GM23338 (cell line): ENCODE results near the gene THBS1. TPM values are rescaled to one million over a fixed set of nuclear protein-coding genes. Genes with fewer than 3 reads are reported as not detected.

Source experiments
- ATAC-seq: fragments of 200-7000 bp; cut with Tn5 transposase; 3 replicates; pipeline ENCODE4 v1.9.1; 2020
- DNase-seq: peaks from one replicate; pipeline ENCODE4 v3.0.0-alpha.2; 2015; ENCODE audit warnings: low spot score
- H2AFZ ChIP-seq: fragments of 200-600 bp; sonication (generic); 2 replicates; pipeline ENCODE4 v1.8.0; 2016; ENCODE audit warnings: antibody characterized with exemption, mild to moderate bottlenecking, moderate library complexity
- H3F3A ChIP-seq: fragments of 200-600 bp; sonication (generic); replicated peaks from 2 replicates; pipeline ENCODE4 v1.8.0; 2017; ENCODE audit warnings: antibody characterized with exemption, mixed run types, low read depth
- H3K27ac ChIP-seq: fragments of 200-600 bp; sonication (generic); 2 replicates; pipeline ENCODE4 v1.6.1; 2016; ENCODE audit warnings: low read depth
- H3K27me3 ChIP-seq: fragments of 200-600 bp; sonication (generic); 2 replicates; pipeline ENCODE4 v1.8.0; 2016; ENCODE audit warnings: mild to moderate bottlenecking, mixed run types, moderate library complexity; ENCODE audit not compliant: insufficient read depth
- H3K36me3 ChIP-seq: fragments of 200-600 bp; sonication (generic); 2 replicates; pipeline ENCODE4 v1.8.0; 2016; ENCODE audit warnings: mild to moderate bottlenecking; ENCODE audit not compliant: insufficient read depth
- H3K4me1 ChIP-seq: fragments of 200-600 bp; sonication (generic); 2 replicates; pipeline ENCODE4 v1.8.0; 2016; ENCODE audit warnings: mild to moderate bottlenecking, moderate library complexity; ENCODE audit not compliant: insufficient read depth
- H3K4me2 ChIP-seq: fragments of 200-600 bp; sonication (generic); 2 replicates; pipeline ENCODE4 v1.7.1; 2017; ENCODE audit warnings: mixed run types
- H3K4me3 ChIP-seq: fragments of 200-600 bp; sonication (generic); 2 replicates; pipeline ENCODE4 v1.6.1; 2016; ENCODE audit warnings: mixed run types
- H3K79me2 ChIP-seq: fragments of 200-600 bp; sonication (generic); replicated peaks from 2 replicates; pipeline ENCODE4 v1.8.0; 2017; ENCODE audit warnings: mild to moderate bottlenecking; ENCODE audit not compliant: insufficient read depth
- H3K9me2 ChIP-seq: fragments of 200-600 bp; sonication (generic); 2 replicates; pipeline ENCODE4 v1.8.0; 2017; ENCODE audit not compliant: insufficient read depth
- H4K20me1 ChIP-seq: fragments of 200-600 bp; sonication (generic); replicated peaks from 2 replicates; pipeline ENCODE4 v1.8.0; 2017; ENCODE audit warnings: mild to moderate bottlenecking; ENCODE audit not compliant: insufficient read depth
- H3K27ac Mint-ChIP-seq: 2 replicates; pipeline ENCODE4 v1.8.0; 2020; ENCODE audit warnings: inconsistent platforms, mild to moderate bottlenecking, moderate library complexity, mixed read lengths
- H3K27me3 Mint-ChIP-seq: 3 replicates; pipeline ENCODE4 v1.8.0; 2022; ENCODE audit warnings: low read depth, mild to moderate bottlenecking, moderate library complexity, mixed read lengths, inconsistent platforms; ENCODE audit not compliant: insufficient read depth, poor library complexity
- H3K36me3 Mint-ChIP-seq: 3 replicates; pipeline ENCODE4 v1.8.0; 2021; ENCODE audit warnings: low read depth, mild to moderate bottlenecking, inconsistent platforms, moderate library complexity, mixed read lengths
- H3K4me1 Mint-ChIP-seq: 3 replicates; pipeline ENCODE4 v1.8.0; 2020; ENCODE audit warnings: mild to moderate bottlenecking, inconsistent platforms, mixed read lengths
- H3K4me3 Mint-ChIP-seq: 3 replicates; pipeline ENCODE4 v1.8.0; 2021; ENCODE audit warnings: moderate library complexity, mild to moderate bottlenecking, inconsistent platforms, mixed read lengths
- H3K9me3 Mint-ChIP-seq: 3 replicates; pipeline ENCODE4 v1.8.0; 2020; ENCODE audit warnings: moderate library complexity, mild to moderate bottlenecking, inconsistent platforms, mixed read lengths
- CREB1 ChIP-seq: fragments of 250-450 bp; sonication (Bioruptor Pico); IDR thresholded peaks from 2 replicates; pipeline ENCODE4 v1.5.0; 2020; ENCODE audit warnings: low read depth, mild to moderate bottlenecking, moderate library complexity
- CTCF ChIP-seq, 2 experiments: fragments of 200-600 bp in 1 of 2; sonication (generic) in 1 of 2; conservative IDR thresholded peaks; 2 replicates each; pipeline versions ENCODE4 v1.5.1 to v1.6.1; 2016 to 2017; ENCODE audit warnings: antibody characterized with exemption in 2 of 2, low read depth in 2 of 2, mild to moderate bottlenecking in 2 of 2, moderate library complexity in 1 of 2
- ETS1 ChIP-seq: IDR thresholded peaks from 2 replicates; pipeline ENCODE4 v1.6.1; 2016; ENCODE audit warnings: antibody characterized with exemption
- EZH2 ChIP-seq: fragments of 200-600 bp; sonication (generic); IDR thresholded peaks from one replicate; pipeline ENCODE4 v1.8.0; 2017; ENCODE audit warnings: antibody characterized with exemption, mild to moderate bottlenecking, low read depth; ENCODE audit not compliant: unreplicated experiment
- EZH2phosphoT487 ChIP-seq: fragments of 200-600 bp; sonication (generic); IDR thresholded peaks from one replicate; pipeline ENCODE4 v1.8.1; 2018; ENCODE audit warnings: antibody characterized with exemption; ENCODE audit not compliant: unreplicated experiment
- JUNB ChIP-seq: IDR thresholded peaks from one replicate; pipeline ENCODE4 v1.6.1; 2016; ENCODE audit warnings: antibody characterized with exemption; ENCODE audit not compliant: unreplicated experiment
- NANOG ChIP-seq: IDR thresholded peaks from 2 replicates; pipeline ENCODE4 v1.6.1; 2016; ENCODE audit warnings: antibody characterized with exemption, borderline replicate concordance
- POLR2AphosphoS5 ChIP-seq: IDR thresholded peaks from 2 replicates; pipeline ENCODE4 v1.6.1; 2016; ENCODE audit warnings: antibody characterized with exemption, low read depth
- REST ChIP-seq: IDR thresholded peaks from one replicate; pipeline ENCODE4 v1.6.1; 2018; ENCODE audit warnings: antibody characterized with exemption; ENCODE audit not compliant: unreplicated experiment
- STAT1 ChIP-seq: IDR thresholded peaks from one replicate; pipeline ENCODE4 v1.6.1; 2016; ENCODE audit warnings: antibody characterized with exemption; ENCODE audit not compliant: unreplicated experiment
- ZNF114 ChIP-seq: fragments of 250-450 bp; sonication (Bioruptor Pico); IDR thresholded peaks from 2 replicates; pipeline ENCODE4 v1.5.0; 2020; ENCODE audit warnings: mild to moderate bottlenecking, moderate library complexity
- ZNF331 ChIP-seq: fragments of 250-450 bp; sonication (Bioruptor Pico); IDR thresholded peaks from 2 replicates; pipeline ENCODE4 v1.5.0; 2020; ENCODE audit warnings: low read depth, mild to moderate bottlenecking, moderate library complexity
- ZNF462 ChIP-seq: fragments of 250-450 bp; sonication (Bioruptor Pico); IDR thresholded peaks from 2 replicates; pipeline ENCODE4 v1.5.0; 2020; ENCODE audit warnings: mild to moderate bottlenecking, moderate library complexity
- polyA plus RNA-seq: library from polyadenylated mRNA; unstranded; fragments of >200 nt; fragmentation: Nextera tagmentation; extraction: Ambion mirVana; gene quantifications from 2 replicates; pipeline ENCODE4 v1.2.1, GENCODE V29; 2016
- total RNA-seq: library from RNA; depleted of rRNA; stranded (reverse); fragments of >200 nt; shearing (Covaris generic); gene quantifications from 2 replicates; pipeline ENCODE4 v1.2.3, GENCODE V29; 2014

Gene THBS1
- total and polyA plus RNA-seq, 2 experiments from 2014 or later: 21.7 to 81.9 TPM

GRCh38 chr15:39610665-39611064, 29.8 kb downstream of the THBS1 start:
- DNase-seq (no peak), ATAC-seq (no peak)
- Histone ChIP-seq H3K36me3 (no peaks in the 10 kb centered on the region; the same call in 1 of the 2 replicates), H3K4me1 (no peaks in the 10 kb centered on the region), H2AFZ (no peak overlapping the region), H3K4me3 (no peak overlapping the region), H3K79me2 (no peaks in the 10 kb centered on the region), H3K4me2 (no peak overlapping the region), H4K20me1 (no peaks in the 10 kb centered on the region), H3K27me3 (no peaks in the 10 kb centered on the region), H3K9me2 (0 out of 2 replicates have a peak, but pooled peaks cover 2% of the 10 kb centered on the region), H3K27ac (no peak overlapping the region), H3F3A (no peaks in the 10 kb centered on the region)
- Mint-ChIP-seq H3K4me1 (no peaks in the 10 kb centered on the region), H3K4me3 (no peak overlapping the region), H3K9me3 (peaks cover 8% of the 10 kb centered on the region; the same call in 2 of the 3 replicates), H3K27ac (no peak overlapping the region), H3K36me3 (no peaks in the 10 kb centered on the region), H3K27me3 (peaks cover 1% of the 10 kb centered on the region)
- TF ChIP-seq ETS1 (no peak), ZNF462 (CRISPR knock-in tag) (no peak), ZNF331 (CRISPR knock-in tag) (no peak), REST (no peak), POLR2AphosphoS5 (no peak), ZNF114 (CRISPR knock-in tag) (no peak), CREB1 (CRISPR knock-in tag) (no peak), STAT1 (no peak), EZH2 (no peak), CTCF (conservative IDR thresholded peaks at IDR 0.05; ENCODE audit: low read depth in 2 of 2) (no peak), EZH2phosphoT487 (no peak), JUNB (no peak), NANOG (no peak)
